Esophagus mucosa (tissue), 1 donor: Measurements from ENCODE around the gene PHB1. TPM values are rescaled to one million over a fixed set of nuclear protein-coding genes. Genes with fewer than 3 reads are reported as not detected.
"Not testable (repeated sequence)": the region's sequence is repeated elsewhere in the genome, so short reads cannot be mapped to it uniquely, and the experiment has no call there.

Experiments
- ATAC-seq: fragments of 200-7000 bp; cut with Tn5 transposase; one replicate; pipeline ENCODE4 v1.9.1; 2020
- total RNA-seq: library from RNA; stranded (reverse); gene quantifications from one replicate; pipeline ENCODE4 v1.2.4, GENCODE V29; 2023
- donor health status: DM: yes; HTN: yes; CAD: no.

The PHB1 gene
- total RNA-seq, 1 donor from 2014 or later, result 141 TPM

DNA sequence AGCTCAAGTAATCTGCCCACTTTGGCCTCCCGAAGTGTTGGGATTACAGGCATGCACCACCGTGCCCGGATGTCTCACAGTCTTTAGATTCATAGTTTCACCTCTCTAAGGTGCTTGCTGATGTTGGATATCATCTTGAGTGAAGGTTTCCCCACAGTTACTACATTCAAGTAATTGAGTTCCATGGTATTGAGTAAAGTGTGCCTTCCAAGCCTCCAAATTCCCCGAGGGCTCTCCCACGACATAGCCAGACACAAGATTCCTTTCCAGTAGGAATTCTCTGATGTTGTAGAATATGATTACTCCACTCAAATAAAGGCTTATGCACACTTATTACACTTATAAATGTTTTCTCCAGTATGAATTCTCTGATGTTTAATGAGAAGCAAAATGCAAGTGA is 36.4 kb downstream of the PHB1 start:
- ATAC-seq, result no peak

DNA sequence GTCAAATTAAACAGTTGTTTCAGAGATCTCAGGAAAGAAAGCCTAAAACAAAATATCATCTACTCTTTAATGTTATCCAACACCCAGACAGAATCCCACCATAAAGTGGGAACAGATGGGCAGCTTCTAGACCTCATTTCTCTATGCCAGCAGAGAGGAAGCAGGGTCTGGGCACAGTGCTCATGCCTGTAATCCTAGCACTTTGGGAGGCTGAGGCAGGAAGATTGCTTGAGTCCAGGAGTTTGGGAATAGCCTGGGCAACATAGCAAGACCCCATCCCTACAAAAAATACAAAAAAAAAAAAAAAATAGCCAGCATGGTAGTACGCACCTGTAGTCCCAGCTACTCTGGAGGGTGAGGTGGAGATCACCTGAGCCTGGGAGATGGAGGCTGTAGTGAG is 39.1 kb downstream of the PHB1 start:
- ATAC-seq, result no peak

DNA sequence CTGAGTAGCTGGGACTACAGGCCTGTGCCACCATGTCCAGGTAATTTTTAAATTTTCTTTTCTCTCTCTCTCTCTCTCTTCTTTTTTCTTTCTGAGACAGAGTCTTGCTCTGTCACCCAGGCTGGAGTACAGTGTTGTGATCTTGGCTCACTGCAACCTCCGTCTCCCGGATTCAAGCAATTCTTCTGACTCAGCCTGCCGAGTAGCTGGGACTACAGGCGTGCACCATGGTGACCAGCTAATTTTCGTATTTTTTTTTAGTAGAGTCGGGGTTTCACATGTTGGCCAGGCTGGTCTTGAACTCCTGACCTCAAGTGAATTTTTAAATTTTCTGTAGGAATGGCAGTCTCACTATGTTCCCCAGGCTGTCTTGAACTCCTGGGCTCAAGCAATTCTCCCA is 41.6 kb downstream of the PHB1 start:
- ATAC-seq, result no peak

DNA sequence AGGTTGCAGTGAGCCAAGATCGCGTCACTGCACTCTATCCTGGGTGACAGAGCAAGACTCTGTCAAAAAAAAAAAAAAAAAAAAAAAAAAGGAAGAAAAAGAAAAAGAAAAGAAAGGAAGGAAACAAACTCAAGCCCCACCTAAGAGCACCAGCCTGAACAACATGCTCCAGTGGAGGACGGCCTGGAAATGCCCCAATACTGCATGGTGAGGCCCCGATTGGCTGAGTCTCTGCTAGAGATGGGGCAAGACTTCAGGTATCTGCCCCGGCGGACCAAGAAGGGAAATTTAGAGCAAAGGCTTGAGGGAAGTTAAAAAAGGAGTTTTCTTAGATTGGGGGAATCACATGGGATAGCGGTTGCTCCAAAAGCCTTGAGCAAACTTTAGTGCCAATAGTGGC is 42.3 kb downstream of the PHB1 start:
- no peak for ATAC-seq

DNA sequence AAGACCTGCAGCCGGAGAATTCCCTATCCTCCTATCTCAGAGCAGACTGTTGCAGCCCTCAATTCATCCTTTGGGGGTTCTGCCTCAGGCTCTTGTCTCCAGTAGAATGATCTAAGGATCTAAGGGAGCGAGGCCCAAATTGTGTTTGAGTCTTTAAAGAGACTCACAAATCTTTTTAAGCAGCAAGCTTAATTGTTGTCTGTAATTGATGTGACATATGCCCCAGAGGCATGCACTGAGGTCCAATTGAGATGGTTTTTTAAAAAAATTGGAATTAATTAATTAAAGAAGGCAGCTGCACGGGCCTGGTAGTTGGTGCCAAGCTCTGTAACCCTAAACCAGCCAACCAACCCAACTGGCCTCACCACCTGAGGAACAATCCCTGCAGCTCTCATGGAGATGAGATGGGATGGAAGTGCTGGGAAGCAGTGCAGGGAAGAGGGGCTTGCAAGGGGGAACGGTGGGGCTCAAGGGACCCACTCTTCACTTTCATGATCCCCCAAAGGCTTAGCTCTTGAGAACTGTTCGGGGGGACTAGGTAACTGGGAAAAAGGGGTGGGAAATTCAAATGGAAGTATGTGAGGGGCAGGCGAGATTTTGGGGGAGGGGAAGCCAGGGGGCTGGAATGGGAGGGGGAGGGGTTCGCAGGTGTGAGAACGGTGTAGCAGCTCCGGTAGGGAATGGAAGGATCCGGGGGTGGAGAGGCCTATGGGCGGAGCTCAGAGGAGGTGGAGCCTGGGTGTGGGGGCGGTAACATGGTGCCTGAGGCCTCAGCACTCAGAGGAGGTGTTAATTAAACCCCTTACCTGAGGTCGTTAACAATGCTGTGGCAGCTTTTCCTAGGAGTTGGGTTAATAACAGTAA is 43.5 kb downstream of the PHB1 start:
- peak; percentile 44 for ATAC-seq

DNA sequence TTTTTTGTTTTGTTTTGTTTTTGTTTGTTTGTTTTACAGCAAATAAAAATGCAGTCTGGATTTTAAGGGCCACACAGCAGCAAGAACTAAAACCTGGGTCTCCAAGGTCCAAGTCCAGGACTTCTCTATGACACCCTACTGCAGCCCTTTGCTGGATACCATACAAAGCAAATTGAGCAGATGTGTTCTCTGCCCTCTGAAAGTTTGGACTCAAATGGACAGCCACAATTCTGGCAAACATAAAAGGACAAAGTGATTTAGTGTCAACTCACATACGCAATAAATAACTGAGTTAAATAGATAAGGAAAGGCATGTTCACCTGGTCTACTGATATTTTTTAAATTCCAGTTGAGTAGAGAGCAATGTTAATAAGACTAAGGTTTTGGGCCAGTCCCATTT is 44.9 kb downstream of the PHB1 start:
- ATAC-seq, result no peak

DNA sequence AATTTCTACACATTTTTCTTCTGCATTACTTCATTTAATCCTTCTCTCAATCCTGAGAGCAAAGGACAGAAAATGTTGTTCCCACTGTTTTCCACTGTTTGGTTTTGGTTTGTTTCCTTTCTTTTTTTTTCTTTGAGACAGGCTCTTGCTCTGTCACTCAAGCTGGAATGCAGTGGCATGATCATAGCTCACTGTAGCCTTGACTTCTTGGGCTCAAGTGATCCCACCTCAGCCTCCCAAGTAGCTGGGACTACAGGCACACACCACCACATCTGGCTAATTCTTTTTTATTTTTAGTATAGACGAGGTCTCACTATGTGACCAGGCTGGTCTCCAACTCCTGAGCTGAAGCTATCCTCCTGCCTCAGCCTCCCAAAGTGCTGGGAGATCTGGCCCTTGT is 45.6 kb downstream of the PHB1 start:
- no peak for ATAC-seq

DNA sequence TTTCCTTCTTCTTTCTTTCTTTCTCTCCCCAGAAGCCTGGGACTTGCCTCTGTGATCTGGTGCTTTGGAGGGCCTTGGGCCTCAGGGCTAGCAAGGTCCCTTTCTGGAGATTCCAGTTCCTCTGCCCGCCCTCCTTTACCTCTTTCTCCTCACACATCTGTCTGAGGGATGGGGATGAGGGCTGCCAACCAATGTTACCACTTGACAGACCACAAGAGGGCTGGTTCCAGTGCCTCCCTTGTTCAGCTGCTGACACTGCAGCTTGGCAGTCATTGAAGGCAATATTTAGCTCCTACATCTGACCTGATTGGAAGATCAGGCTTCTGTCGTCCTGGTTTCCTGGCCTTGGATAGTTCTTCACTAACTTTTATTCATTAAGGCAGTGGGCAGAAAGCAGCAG is 49.0 kb downstream of the PHB1 start:
- no peak for ATAC-seq

DNA sequence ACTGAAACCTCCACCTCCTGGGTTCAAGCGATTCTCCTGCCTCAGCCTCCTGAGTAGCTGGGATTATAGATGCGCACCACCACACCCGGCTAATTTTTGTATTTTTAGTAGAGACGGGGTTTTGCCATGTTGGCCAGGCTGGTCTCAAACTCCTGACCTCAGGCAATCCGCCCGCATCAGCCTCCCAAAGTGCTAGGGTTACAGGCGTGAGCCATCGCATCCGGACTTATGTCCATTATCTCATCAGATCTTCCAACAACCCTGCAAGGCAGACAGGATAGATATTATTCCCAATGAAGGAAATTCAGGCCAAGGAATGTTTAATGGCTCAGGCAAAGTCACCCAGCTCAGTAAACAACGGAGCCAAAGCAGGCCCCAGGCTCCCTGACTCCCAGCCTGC is 49.6 kb downstream of the PHB1 start:
- not testable (repeated sequence) for ATAC-seq

DNA sequence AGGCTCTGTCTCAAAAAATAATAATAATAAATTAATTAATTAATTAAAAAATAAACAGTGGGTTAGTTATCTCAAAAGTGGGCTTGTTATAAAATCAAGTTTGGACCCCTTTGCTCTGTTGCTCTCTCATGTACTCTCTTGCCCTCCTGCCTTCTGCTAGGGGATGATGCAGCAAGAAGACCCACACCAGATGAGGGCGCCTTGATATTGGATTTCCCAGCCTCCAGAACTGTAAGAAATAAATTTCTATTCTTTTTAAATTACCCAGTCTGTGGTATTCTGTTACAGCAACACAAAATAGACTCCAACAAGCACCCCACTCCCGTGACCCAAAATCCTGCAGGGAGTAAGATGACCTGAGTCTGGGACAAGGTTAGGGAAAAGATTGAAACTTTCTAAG is 50.6 kb downstream of the PHB1 start:
- ATAC-seq, result no peak

DNA sequence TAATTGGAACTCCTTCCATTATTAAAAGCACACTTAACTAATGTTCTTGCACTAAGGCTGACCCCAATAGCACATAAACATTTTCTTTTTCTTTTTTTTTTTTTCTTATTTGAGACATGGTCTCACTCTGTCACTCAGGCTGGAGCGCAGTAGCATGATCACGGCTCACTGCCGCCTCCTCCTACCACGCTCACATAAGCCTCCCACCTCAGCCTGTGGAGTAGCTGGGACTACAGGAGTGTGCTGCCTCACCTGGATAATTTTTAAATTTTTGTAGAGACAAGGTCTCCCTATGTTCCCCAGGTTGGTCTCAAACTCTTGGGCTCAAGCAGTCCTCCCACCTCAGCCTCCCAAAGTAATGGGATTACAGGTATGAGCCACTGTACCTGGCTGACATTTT is 51.4 kb downstream of the PHB1 start:
- ATAC-seq, result no peak

DNA sequence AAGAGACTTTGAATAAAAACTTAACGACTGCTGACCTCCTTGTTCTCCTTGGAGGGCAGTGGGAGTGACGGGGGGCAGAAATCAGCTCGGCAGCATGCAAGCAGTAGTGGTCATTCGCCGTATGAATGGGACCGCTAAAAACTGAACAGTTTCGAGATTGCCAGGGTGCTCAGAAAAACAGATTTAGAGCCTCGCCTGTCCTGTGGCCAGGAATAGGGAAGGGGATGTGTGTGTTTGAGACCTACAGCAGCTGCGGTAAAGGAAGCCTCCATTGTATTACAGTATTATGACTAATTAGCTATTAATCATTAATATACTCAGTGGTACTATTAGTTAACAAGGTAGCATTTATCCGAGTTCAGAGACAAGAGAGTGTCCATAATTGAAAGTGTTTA is 52.0 kb downstream of the PHB1 start:
- ATAC-seq, result no peak

DNA sequence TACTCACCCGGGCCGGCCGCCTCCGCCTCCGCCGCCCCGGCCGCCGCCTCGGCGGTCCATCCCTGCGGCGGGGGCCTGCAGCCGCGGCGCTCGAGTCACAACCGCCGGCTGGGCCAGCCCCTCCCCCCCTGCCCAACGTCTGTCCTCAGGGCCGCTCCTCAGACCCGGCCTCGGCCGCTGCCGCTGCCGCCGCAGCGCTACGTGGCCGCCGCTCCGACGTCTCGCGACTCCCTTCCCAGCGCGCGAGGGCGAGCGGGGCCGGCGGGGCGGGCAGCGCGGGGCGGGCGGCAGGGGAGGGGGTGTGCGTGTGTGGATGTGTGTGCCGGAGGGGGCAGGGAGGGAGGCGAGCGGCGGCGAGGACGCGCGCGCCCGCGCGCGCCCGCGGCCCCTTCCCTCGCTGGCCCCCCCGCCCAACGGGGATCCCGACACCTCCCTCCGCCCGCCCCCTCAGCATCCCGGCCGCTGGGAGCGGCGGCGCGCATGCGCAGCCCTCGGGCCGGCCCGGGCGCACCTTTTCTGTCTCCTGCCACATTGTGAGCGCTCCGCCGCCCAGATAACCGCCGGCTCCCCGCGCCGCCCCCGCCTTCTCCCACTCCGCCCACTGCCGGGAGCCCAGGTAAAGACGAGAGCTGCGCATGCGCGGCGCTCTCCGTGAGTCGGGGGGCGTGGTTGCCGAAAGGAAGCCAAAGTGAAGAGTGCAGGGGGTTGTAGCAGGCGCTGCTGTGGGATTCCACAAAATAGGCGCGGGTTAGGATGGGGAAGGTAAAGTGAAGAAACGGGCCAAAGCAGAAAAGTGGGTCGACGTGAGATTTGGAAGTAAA is 52.6 kb downstream of the PHB1 start, which contains the start of gene ZNF652:
TSS of gene ZNF652 (minus strand) at position 349 of the 821 bp plus-strand sequence. CDS start 44,525 bp downstream, outside the sequence.
- ATAC-seq, result peak; percentile 96

DNA sequence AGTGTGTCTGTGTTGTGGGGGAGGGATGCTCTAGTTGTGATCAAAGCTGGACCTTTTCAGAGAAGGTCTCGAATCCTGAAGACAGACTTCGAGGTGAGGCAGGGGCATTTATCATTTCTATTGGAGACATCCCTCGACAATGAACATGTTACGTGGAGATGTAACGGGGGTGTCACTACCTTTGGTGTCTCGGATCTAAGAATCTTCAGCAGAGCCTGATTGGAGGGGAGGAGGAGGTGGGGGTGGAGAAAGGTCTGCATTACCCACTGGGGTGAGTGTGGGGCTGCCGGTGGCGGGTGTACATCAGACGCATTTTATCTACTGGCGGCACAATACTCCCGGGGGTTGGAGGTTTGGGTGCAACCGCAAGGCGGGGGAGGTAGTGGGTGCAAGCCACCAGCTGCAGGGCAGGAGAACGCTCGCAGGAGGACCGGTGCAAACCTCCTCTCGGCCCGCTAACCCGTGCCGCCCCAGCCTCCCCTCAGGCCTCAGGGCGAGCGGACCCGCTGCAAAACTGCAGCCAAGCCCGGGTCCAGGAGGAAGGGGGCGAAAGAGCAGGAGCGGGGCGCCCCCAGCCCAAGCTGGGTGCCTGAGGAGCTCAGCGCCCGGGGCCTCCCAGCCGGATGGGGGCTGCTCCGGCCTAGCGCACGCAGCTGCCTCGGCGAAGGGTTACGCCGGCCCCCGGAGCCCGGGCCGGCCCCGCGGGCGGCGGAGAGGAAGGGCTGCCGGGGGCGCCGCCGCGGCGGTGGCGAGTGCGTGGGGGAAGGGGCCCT is 53.4 kb downstream of the PHB1 start:
- ATAC-seq, result peak; percentile 21

DNA sequence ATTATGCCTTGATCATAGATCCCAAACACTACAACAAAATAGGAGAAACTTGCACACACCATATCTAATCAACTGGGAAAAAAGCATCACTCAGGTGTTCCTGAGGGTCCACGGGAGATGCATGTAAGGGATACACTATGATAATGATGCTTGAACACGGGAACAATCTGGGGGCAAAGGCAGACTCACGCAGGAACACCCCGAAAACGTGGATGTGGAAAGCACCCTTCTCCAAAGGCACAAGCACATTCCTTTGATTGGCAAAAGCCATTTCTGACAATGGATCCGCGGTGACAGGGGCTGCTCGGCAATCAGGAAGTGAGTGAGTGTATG is 53.9 kb downstream of the PHB1 start:
- ATAC-seq, result no peak

DNA sequence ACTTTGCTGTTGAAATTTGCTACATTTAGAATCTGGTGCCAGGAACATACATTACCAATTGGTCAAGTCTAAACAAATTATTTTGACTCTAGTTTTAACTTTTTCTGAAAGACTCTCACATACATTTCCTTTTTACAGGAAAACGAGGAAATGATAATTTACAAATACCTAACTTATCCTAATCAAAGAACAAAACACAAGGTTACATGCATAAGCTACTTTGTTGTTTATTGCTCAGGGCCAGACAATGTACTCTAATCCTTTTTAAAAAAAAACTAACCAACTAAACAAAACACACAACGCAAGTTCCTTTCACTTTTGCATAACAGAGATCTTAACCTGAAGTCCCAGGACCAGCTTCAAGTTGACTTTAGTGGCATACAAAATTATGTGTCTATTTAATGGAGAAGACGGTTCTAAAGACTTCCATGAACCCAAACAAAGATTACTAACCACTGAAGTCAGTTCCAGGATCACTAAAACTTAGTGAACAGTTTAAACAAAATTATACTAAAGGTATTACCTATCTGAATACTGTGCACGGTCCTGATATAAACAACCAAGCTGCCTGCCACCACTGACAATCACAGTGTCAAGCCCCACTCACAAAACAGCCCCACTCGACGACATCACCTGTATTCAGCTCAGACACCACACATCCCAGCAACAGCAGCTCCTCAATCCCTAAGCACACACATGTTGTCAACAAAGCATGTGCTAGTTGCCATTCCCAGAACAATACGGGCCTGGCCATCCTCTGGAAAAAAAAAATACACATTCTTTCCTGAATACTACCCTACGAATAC is 54.5 kb downstream of the PHB1 start:
- ATAC-seq, result no peak

DNA sequence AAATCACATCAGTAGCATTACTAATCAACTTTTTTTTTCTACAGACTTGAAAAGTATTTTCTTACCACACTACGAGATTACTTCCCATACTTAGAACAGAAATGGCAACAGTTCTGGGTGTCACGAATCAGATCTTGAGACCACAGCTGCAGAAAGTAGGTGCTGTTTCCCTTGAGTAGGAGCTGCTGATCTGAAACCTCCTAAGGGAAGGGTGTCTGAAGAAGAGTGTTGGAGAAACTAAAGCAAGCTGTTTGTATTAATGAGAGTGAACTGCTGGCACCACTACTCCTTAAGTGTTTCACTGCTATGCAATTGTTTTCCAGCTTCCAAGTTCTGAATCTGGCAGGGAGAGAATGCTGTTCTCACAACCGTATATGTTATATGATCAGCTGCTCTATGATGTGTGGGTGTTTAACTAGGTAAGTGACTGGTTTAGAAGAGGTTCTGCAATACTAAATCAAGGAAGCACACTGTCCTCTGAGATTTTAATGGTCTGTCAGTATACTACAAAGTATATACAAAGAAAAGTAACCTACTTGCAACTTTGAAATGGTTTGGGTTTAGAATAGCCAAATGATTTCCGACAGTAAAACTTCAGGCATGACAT is 55.9 kb downstream of the PHB1 start:
- no peak for ATAC-seq

DNA sequence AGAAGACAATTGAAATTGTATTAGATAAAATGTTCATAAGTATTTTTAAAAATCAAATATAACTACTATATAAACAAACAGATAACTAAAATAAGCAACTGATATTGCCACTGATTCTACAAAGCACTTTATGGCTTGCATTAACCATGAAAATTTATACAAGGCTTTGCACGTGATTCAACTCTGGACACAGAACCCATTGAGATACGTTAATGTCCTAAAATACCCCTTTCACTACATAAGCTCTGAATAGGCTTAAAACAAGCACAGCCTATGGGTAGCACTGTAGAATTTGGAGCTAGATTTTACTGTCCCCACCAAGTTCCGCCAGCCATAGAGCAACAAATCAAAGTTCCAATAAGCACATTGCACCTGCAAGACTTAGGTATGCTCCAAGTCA is 57.2 kb downstream of the PHB1 start:
- no peak for ATAC-seq

DNA sequence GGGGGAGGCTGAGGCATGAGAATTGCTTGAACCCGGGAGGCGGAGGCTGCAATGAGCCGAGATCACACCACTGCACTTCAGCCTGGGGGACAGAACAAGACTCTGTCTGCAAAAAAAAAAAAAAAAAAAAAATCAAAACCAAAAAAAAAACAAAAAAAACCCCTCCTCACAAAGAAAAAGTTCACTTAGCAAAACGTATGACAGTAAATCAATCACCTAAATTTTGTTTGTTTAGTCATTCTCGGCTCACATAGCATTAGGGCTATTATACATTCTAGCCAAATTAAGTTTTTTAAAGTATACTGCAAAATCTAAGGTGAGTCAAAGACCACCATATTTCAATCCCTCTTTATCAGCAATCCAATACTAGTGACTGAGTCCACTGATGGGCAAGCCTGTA is 58.4 kb downstream of the PHB1 start:
- ATAC-seq, result no peak
